Measurements from ENCODE around the gene SYT17. TPM values are rescaled to one million over a fixed set of nuclear protein-coding genes. Genes with fewer than 3 reads are reported as not detected.

The SYT17 gene, protein sequence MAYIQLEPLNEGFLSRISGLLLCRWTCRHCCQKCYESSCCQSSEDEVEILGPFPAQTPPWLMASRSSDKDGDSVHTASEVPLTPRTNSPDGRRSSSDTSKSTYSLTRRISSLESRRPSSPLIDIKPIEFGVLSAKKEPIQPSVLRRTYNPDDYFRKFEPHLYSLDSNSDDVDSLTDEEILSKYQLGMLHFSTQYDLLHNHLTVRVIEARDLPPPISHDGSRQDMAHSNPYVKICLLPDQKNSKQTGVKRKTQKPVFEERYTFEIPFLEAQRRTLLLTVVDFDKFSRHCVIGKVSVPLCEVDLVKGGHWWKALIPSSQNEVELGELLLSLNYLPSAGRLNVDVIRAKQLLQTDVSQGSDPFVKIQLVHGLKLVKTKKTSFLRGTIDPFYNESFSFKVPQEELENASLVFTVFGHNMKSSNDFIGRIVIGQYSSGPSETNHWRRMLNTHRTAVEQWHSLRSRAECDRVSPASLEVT
- 2.5 TPM for total RNA-seq (2013)
- polyA plus RNA-seq, result 1 to 10 TPM in 2 of 3 donors, under 1 TPM in 1; 0.81 to 4.9 (median 1.1) TPM
- 1.2 and 3.4 TPM in 2 replicates for polyA minus RNA-seq
- total RNA-seq, result 1.2 to 5.0 (median 2.5) reads per million in 11 experiments

DNA sequence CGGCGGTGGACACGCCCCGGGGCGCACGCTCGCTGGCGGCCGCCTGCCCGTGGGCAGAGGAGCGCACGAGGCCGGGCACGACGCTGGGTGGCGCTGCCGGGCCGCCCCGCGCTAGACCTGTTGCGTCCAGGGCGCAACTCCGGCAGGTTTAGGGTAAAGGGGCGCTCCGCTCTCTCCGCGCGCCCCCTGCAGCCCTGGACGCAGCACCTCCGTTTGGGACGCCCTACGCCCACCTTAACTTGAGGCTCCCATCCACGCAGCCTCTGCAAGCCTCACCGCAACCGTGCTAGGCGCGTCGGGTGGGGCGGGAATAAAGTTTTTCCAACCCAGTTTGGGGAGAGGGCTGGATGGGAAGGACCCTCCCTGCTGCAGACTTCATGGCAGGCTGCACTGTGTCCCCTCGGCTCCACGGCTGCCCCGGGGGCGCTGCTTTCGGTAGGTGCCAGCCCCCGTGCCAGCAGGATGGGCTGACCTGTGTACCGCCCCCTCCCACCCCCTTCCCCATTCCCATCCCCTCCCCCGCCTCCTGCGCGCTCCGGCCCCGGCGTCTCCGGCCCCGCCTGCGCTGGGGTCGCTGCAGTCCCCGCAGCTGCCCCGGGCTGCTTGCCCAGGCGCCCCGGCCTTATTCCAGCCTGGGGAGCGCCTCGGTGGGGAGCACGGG, at the start of gene SYT17:
TSS of gene SYT17 (plus strand) at position 531 of the 661 bp plus-strand sequence. CDS start 407 bp downstream, outside the sequence.
- H3K4me2 ChIP-seq (replicated peaks; ENCODE audit: extremely low read depth, low read length, poor library complexity, severe bottlenecking), result peak within 1 kb of the TSS; percentile 86
- peaks cover 20 to 30% of the 10 kb centered on the region in 2 donors for H3K4me1 ChIP-seq (ENCODE audit: control insufficient read depth in 1 of 2, insufficient read depth in 2 of 2, low read length in 2 of 2)
- H3K27ac Mint-ChIP-seq, result no peak within 1 kb of the TSS
- H3K79me2 ChIP-seq (ENCODE audit: insufficient read depth, low read length), result no peaks in the 10 kb centered on the region
- peak within 1 kb of the TSS; percentile 77 to 86 for H3K4me3 Mint-ChIP-seq
- H3K36me3 Mint-ChIP-seq, result peaks cover 0 to 2% of the 10 kb centered on the region in 2 donors
- H3K9ac ChIP-seq (ENCODE audit: insufficient read depth, low read length, poor library complexity, severe bottlenecking), result peak within 1 kb of the TSS; percentile 40
- TF ChIP-seq, protein P1, sequence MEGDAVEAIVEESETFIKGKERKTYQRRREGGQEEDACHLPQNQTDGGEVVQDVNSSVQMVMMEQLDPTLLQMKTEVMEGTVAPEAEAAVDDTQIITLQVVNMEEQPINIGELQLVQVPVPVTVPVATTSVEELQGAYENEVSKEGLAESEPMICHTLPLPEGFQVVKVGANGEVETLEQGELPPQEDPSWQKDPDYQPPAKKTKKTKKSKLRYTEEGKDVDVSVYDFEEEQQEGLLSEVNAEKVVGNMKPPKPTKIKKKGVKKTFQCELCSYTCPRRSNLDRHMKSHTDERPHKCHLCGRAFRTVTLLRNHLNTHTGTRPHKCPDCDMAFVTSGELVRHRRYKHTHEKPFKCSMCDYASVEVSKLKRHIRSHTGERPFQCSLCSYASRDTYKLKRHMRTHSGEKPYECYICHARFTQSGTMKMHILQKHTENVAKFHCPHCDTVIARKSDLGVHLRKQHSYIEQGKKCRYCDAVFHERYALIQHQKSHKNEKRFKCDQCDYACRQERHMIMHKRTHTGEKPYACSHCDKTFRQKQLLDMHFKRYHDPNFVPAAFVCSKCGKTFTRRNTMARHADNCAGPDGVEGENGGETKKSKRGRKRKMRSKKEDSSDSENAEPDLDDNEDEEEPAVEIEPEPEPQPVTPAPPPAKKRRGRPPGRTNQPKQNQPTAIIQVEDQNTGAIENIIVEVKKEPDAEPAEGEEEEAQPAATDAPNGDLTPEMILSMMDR (IDR thresholded peaks at IDR 0.05), result peak; percentile 92
- H2AFZ ChIP-seq (ENCODE audit: insufficient read depth, low read depth, low read length, poor library complexity, severe bottlenecking), result peak within 1 kb of the TSS; percentile 87
- H3K4me3 ChIP-seq (replicated peaks in 1 of 3; ENCODE audit: low read depth in 2 of 3, low read length in 3 of 3), result peak within 1 kb of the TSS; percentile 30 to 76 (median 46)
- no peaks in the 10 kb centered on the region for H3K36me3 ChIP-seq (replicated peaks in 1 of 2; ENCODE audit: control insufficient read depth in 1 of 2, insufficient read depth in 2 of 2, low read length in 2 of 2)
- H3K9me3 Mint-ChIP-seq, result peaks cover 0 to 10% (median 4%) of the 10 kb centered on the region in 7 donors
- under 1% methylated on average over 53 of the region's 63 CpGs for WGBS (ENCODE audit: insufficient coverage)
- no peak within 1 kb of the TSS for H3K27ac ChIP-seq (ENCODE audit: low read depth in 1 of 2, low read length in 2 of 2)
- H3K27me3 ChIP-seq (ENCODE audit: control insufficient read depth in 2 of 2, insufficient read depth in 2 of 2, low read length in 2 of 2), result peaks cover 18 to 38% of the 10 kb centered on the region in 2 donors
- peaks cover 36 to 50% (median 48%) of the 10 kb centered on the region in 3 donors for H3K27me3 Mint-ChIP-seq (ENCODE audit: low read depth in 3 of 3)
- no peaks in the 10 kb centered on the region for H3K9me3 ChIP-seq (replicated peaks in 1 of 2; ENCODE audit: control insufficient read depth in 1 of 2, insufficient read depth in 1 of 2, low read length in 2 of 2)
- intact Hi-C loops (cut with micrococcal nuclease), result loop anchor here (1.0 to 5.0 kb wide), 4 partner anchors 81 to 334 kb away; no protein-coding TSS in a partner anchor
- peak; percentile 71 to 79 (median 76) for DNase-seq
- H3K4me1 Mint-ChIP-seq, result peaks cover 19% of the 10 kb centered on the region
- H4K20me1 ChIP-seq (ENCODE audit: insufficient read depth, low read length), result no peaks in the 10 kb centered on the region

DNA sequence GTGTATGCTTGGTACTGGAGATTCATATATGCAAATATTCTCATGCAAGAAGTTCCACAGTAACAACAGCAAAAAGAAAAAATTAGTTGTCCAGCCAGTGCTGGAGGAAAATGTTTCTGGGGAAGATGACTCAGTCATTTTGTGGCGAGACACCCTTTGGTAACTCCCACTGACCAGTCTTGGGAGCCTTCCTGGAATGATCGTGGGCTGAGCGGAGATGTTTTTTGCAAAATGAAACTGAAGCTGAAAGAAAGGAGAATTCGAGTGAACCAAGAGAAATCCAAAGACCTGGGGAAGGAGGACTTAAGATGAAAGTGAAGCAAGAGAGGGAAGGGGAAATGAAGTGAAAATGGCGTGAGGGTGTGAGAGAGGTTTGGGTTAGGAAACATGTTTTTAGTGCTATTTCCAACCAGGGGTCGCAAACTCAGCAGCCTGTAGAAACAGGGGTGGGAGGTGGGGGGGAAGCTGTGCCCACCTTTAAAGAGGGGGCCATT, 49.1 kb upstream of the SYT17 start:
- Histone ChIP-seq H3K9me3 (replicated peaks in 1 of 2; ENCODE audit: control insufficient read depth in 1 of 2, insufficient read depth in 1 of 2, low read length in 2 of 2) (no peaks in the 10 kb centered on the region), H3K27me3 (ENCODE audit: control insufficient read depth in 2 of 2, insufficient read depth in 2 of 2, low read length in 2 of 2) (no peaks in the 10 kb centered on the region), H3K4me3 (replicated peaks in 1 of 3; ENCODE audit: low read depth in 2 of 3, low read length in 3 of 3) (peak overlapping the region; percentile 41 to 78 (median 53)), H3K4me1 (ENCODE audit: control insufficient read depth in 1 of 2, insufficient read depth in 2 of 2, low read length in 2 of 2) (peaks cover 64 to 72% of the 10 kb centered on the region in 2 donors), H3K9ac (ENCODE audit: insufficient read depth, low read length, poor library complexity, severe bottlenecking) (peak overlapping the region; percentile 72), H3K36me3 (replicated peaks in 1 of 2; ENCODE audit: control insufficient read depth in 1 of 2, insufficient read depth in 2 of 2, low read length in 2 of 2) (peaks cover 0 to 9% of the 10 kb centered on the region in 2 donors), H4K20me1 (ENCODE audit: insufficient read depth, low read length) (peaks cover 28% of the 10 kb centered on the region), H2AFZ (ENCODE audit: insufficient read depth, low read depth, low read length, poor library complexity, severe bottlenecking) (peak overlapping the region; percentile 43), H3K4me2 (replicated peaks; ENCODE audit: extremely low read depth, low read length, poor library complexity, severe bottlenecking) (peak overlapping the region; percentile 87), H3K79me2 (ENCODE audit: insufficient read depth, low read length) (peaks cover 53% of the 10 kb centered on the region), H3K27ac (ENCODE audit: low read depth in 1 of 2, low read length in 2 of 2) (peak overlapping the region; percentile 81 to 94)
- peaks cover 18 to 21% of the 10 kb centered on the region in 2 donors for H3K36me3 Mint-ChIP-seq
- peak; percentile 82 to 92 (median 90) for DNase-seq
- TF ChIP-seq, protein P1 (IDR thresholded peaks at IDR 0.05), result no peak
- H3K4me3 Mint-ChIP-seq, result peak overlapping the region; percentile 77 to 90
- H3K27ac Mint-ChIP-seq, result peak overlapping the region; percentile 90 to 98 (median 94)
- no peaks in the 10 kb centered on the region for H3K27me3 Mint-ChIP-seq (ENCODE audit: low read depth in 3 of 3)
- no peaks in the 10 kb centered on the region for H3K9me3 Mint-ChIP-seq
- peaks cover 59% of the 10 kb centered on the region for H3K4me1 Mint-ChIP-seq
- intact Hi-C loops (cut with micrococcal nuclease), result no loop called here
- WGBS (ENCODE audit: insufficient coverage), result 0% methylated on average over 6 of the region's 6 CpGs
